Astrocyte (in vitro differentiated cells and primary cell): ENCODE results near the gene SLFN5. TPM values are rescaled to one million over a fixed set of nuclear protein-coding genes. Genes with fewer than 3 reads are reported as not detected.
"Not testable (repeated sequence)": the region's sequence is repeated elsewhere in the genome, so short reads cannot be mapped to it uniquely, and the experiment has no call there.

Source experiments
- DNase-seq: peaks from one replicate; pipeline ENCODE4 v3.0.0-alpha.2; 2010; ENCODE audit warnings: low read depth
- FAIRE-seq: peaks from 2 replicates; lab custom pipeline; 2011; peaks lifted over from hg19 to GRCh38; lab: Jason Lieb, UNC
- H2AFZ ChIP-seq: 2 replicates; pipeline ENCODE4 v1.6.0; 2012; ENCODE audit warnings: low read depth, low read length, inconsistent platforms
- H3K27ac ChIP-seq: 2 replicates; pipeline ENCODE4 v1.5.1; 2011; ENCODE audit warnings: low read depth, low read length, inconsistent platforms
- H3K27me3 ChIP-seq: 2 replicates; pipeline ENCODE4 v1.6.0; 2011; ENCODE audit warnings: low read length, inconsistent platforms; ENCODE audit not compliant: insufficient read depth
- H3K36me3 ChIP-seq: 2 replicates; pipeline ENCODE4 v1.5.1; 2011; ENCODE audit warnings: low read length, inconsistent platforms; ENCODE audit not compliant: insufficient read depth
- H3K4me1 ChIP-seq: 2 replicates; pipeline ENCODE4 v1.5.1; 2011; ENCODE audit warnings: low read length, inconsistent platforms; ENCODE audit not compliant: insufficient read depth
- H3K4me2 ChIP-seq: 2 replicates; pipeline ENCODE4 v1.6.0; 2012; ENCODE audit warnings: low read length, inconsistent platforms
- H3K4me3 ChIP-seq: 2 replicates; pipeline ENCODE4 v1.5.1; 2011; ENCODE audit warnings: low read depth, mild to moderate bottlenecking, low read length, inconsistent platforms; ENCODE audit not compliant: insufficient read depth
- H3K79me2 ChIP-seq: 2 replicates; pipeline ENCODE4 v1.6.0; 2012; ENCODE audit warnings: mild to moderate bottlenecking, low read length, inconsistent platforms; ENCODE audit not compliant: insufficient read depth
- H3K9ac ChIP-seq: 2 replicates; pipeline ENCODE4 v1.6.0; 2012; ENCODE audit warnings: mild to moderate bottlenecking, low read length, inconsistent platforms
- H3K9me3 ChIP-seq: 2 replicates; pipeline ENCODE4 v1.5.1; 2012; ENCODE audit warnings: low read depth, mild to moderate bottlenecking, low read length, inconsistent platforms; ENCODE audit not compliant: insufficient read depth
- H4K20me1 ChIP-seq: 2 replicates; pipeline ENCODE4 v1.6.0; 2012; ENCODE audit warnings: low read length, inconsistent platforms; ENCODE audit not compliant: insufficient read depth
- H3K27ac Mint-ChIP-seq: one replicate; pipeline ENCODE4 v1.8.0; 2021; ENCODE audit warnings: mild to moderate bottlenecking, mixed read lengths; ENCODE audit not compliant: unreplicated experiment
- H3K27me3 Mint-ChIP-seq: one replicate; pipeline ENCODE4 v1.8.0; 2021; ENCODE audit warnings: low read depth, mixed read lengths; ENCODE audit not compliant: unreplicated experiment
- H3K36me3 Mint-ChIP-seq: one replicate; pipeline ENCODE4 v1.8.0; 2021; ENCODE audit warnings: low read depth, mixed read lengths; ENCODE audit not compliant: unreplicated experiment
- H3K4me1 Mint-ChIP-seq: one replicate; pipeline ENCODE4 v1.8.0; 2021; ENCODE audit warnings: low read depth, mixed read lengths; ENCODE audit not compliant: unreplicated experiment
- H3K4me3 Mint-ChIP-seq: one replicate; pipeline ENCODE4 v1.8.0; 2021; ENCODE audit warnings: mild to moderate bottlenecking, moderate library complexity, mixed read lengths; ENCODE audit not compliant: unreplicated experiment
- H3K9me3 Mint-ChIP-seq: one replicate; pipeline ENCODE4 v1.8.0; 2021; ENCODE audit warnings: mild to moderate bottlenecking, mixed read lengths; ENCODE audit not compliant: unreplicated experiment
- EZH2 ChIP-seq: IDR thresholded peaks from 2 replicates; pipeline ENCODE4 v1.6.1; 2012; ENCODE audit warnings: mild to moderate bottlenecking, low read length, inconsistent platforms; ENCODE audit not compliant: insufficient read depth
- total RNA-seq: library from RNA; stranded (reverse); gene quantifications from 2 replicates; pipeline ENCODE4 v1.2.1, GENCODE V29; 2021
- TF ChIP-seq, protein P1 (sequence below): IDR thresholded peaks from 2 replicates; pipeline ENCODE4 v1.5.1; 2011; ENCODE audit warnings: low read depth, mild to moderate bottlenecking, inconsistent platforms, low read length, moderate library complexity; ENCODE audit not compliant: insufficient read depth

The SLFN5 gene
- total RNA-seq, 1 donor from 2014 or later = 108 TPM

DNA sequence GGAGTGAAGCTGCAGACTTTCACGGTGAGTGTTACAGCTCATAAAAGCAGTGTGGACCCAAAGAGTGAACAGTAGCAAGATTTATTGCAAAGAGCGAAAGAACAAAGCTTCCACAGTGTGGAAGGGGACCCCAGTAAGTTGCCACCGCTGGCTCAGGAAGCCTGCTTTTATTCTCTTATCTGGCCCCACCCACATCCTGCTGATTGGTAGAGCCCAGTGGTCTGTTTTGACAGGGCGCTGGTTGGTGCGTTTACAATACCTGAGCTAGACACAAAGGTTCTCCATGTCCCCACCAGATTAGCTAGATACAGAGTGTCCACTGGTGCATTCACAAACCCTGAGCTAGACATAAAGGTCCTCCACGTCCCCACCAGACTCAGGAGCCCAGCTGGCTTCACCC, 35.6 kb downstream of the SLFN5 start:
- not testable (repeated sequence) for H3K4me1 Mint-ChIP-seq, H3K36me3 Mint-ChIP-seq, H3K4me1 ChIP-seq, H3K36me3 ChIP-seq, H3K27ac Mint-ChIP-seq, H4K20me1 ChIP-seq, DNase-seq, H3K4me3 Mint-ChIP-seq, H3K9me3 ChIP-seq, H3K27ac ChIP-seq, H3K27me3 ChIP-seq, H3K79me2 ChIP-seq, H3K9ac ChIP-seq, H2AFZ ChIP-seq, H3K4me2 ChIP-seq, H3K4me3 ChIP-seq, FAIRE-seq
- H3K27me3 Mint-ChIP-seq = peaks cover 29% of the 10 kb centered on the region
- H3K9me3 Mint-ChIP-seq = peaks cover 12% of the 10 kb centered on the region

DNA sequence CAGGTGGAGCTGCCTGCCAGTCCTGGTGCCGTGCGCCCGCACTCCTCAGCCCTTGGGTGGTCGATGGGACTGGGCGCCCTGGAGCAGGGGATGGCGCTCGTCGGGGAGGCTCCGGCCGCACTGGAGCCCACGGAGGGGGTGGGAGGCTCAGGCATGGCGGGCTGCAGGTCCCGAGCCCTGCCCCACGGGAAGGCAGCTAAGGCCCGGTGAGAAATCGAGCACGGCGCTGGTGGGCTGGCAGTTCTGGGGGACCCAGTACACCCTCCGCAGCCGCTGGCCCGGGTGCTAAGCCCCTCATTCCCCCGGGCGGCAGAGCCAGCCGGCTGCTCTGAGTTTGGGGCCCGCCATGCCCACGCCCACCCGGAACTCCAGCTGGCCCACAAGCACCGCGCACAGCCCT, 36.0 kb downstream of the SLFN5 start:
- not testable (repeated sequence) for FAIRE-seq, H3K36me3 Mint-ChIP-seq, DNase-seq, H3K4me3 Mint-ChIP-seq, H3K27ac ChIP-seq, H4K20me1 ChIP-seq, H3K27me3 ChIP-seq, H3K27ac Mint-ChIP-seq, H3K9ac ChIP-seq, H2AFZ ChIP-seq, H3K4me3 ChIP-seq, H3K9me3 ChIP-seq, H3K4me2 ChIP-seq, H3K4me1 ChIP-seq, H3K4me1 Mint-ChIP-seq, H3K79me2 ChIP-seq, H3K36me3 ChIP-seq
- peaks cover 33% of the 10 kb centered on the region for H3K27me3 Mint-ChIP-seq
- peaks cover 12% of the 10 kb centered on the region for H3K9me3 Mint-ChIP-seq

DNA sequence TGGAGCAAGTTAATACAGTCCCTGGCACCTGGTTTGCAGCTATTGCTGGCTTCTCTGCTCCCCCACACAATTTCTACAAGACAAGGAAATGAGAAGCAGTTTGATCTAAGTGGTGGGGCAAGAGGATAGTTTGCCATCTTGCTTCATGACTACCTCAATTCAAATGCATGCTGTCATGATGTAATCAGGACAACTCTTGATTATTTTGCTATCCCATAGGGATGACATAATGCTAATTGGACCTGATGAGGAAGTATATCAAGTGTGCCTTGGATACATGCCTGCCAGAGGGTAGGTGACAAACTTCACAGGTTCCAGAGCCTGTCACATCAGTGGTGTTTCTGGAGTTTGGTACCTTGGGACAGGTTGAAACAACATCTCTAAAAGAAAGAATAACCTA, 40.9 kb downstream of the SLFN5 start:
- no peaks in the 10 kb centered on the region for H3K4me1 Mint-ChIP-seq
- FAIRE-seq (no peak), DNase-seq (no peak)
- H3K27ac ChIP-seq = no peak overlapping the region
- H3K4me3 Mint-ChIP-seq = no peak overlapping the region
- H3K9ac ChIP-seq = no peak overlapping the region
- no peak for TF ChIP-seq EZH2
- H3K9me3 ChIP-seq = no peaks in the 10 kb centered on the region
- H3K79me2 ChIP-seq = no peaks in the 10 kb centered on the region
- H2AFZ ChIP-seq = no peak overlapping the region
- H3K4me3 ChIP-seq = no peak overlapping the region
- H3K9me3 Mint-ChIP-seq = peaks cover 3% of the 10 kb centered on the region
- H3K36me3 ChIP-seq = no peaks in the 10 kb centered on the region
- no peaks in the 10 kb centered on the region for H3K27me3 ChIP-seq
- H3K4me2 ChIP-seq = no peak overlapping the region
- no peaks in the 10 kb centered on the region for H4K20me1 ChIP-seq
- H3K36me3 Mint-ChIP-seq = no peaks in the 10 kb centered on the region
- no peaks in the 10 kb centered on the region for H3K4me1 ChIP-seq
- peaks cover 21% of the 10 kb centered on the region for H3K27me3 Mint-ChIP-seq
- H3K27ac Mint-ChIP-seq = no peak overlapping the region

DNA sequence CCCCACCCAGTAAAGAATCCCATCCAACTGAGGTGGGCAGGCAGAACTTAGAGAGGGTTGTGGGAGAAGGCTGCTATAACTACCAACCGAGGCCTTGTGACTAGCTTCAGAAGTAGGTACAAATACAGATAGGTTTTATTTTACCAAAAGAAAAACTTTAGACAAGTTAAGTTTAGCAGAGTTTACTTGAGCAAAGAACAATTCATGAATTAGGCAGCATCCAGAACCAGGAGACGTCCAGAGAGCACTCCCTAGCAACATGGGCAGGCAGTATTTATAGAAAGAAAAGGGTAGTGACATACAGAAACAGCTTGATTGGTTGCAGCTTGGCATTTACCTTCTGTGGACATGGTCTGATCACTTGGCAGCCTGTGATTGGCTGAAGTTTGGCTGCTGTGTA, 42.1 kb downstream of the SLFN5 start:
- no peak overlapping the region for H3K27ac ChIP-seq
- no peak for FAIRE-seq
- H3K79me2 ChIP-seq = no peaks in the 10 kb centered on the region
- no peak overlapping the region for H3K27ac Mint-ChIP-seq
- no peak overlapping the region for H3K4me2 ChIP-seq
- no peaks in the 10 kb centered on the region for H3K36me3 ChIP-seq
- H3K4me3 Mint-ChIP-seq = no peak overlapping the region
- no peak overlapping the region for H3K9ac ChIP-seq
- no peaks in the 10 kb centered on the region for H3K4me1 ChIP-seq
- peaks cover 26% of the 10 kb centered on the region for H3K27me3 Mint-ChIP-seq
- TF ChIP-seq, protein P1, sequence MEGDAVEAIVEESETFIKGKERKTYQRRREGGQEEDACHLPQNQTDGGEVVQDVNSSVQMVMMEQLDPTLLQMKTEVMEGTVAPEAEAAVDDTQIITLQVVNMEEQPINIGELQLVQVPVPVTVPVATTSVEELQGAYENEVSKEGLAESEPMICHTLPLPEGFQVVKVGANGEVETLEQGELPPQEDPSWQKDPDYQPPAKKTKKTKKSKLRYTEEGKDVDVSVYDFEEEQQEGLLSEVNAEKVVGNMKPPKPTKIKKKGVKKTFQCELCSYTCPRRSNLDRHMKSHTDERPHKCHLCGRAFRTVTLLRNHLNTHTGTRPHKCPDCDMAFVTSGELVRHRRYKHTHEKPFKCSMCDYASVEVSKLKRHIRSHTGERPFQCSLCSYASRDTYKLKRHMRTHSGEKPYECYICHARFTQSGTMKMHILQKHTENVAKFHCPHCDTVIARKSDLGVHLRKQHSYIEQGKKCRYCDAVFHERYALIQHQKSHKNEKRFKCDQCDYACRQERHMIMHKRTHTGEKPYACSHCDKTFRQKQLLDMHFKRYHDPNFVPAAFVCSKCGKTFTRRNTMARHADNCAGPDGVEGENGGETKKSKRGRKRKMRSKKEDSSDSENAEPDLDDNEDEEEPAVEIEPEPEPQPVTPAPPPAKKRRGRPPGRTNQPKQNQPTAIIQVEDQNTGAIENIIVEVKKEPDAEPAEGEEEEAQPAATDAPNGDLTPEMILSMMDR = no peak
- TF ChIP-seq EZH2 = no peak
- no peak overlapping the region for H2AFZ ChIP-seq
- H3K27me3 ChIP-seq = no peaks in the 10 kb centered on the region
- H3K9me3 ChIP-seq = no peaks in the 10 kb centered on the region
- no peaks in the 10 kb centered on the region for H3K4me1 Mint-ChIP-seq
- H3K36me3 Mint-ChIP-seq = no peaks in the 10 kb centered on the region
- H3K9me3 Mint-ChIP-seq = peaks cover 5% of the 10 kb centered on the region
- no peak for DNase-seq
- no peak overlapping the region for H3K4me3 ChIP-seq
- H4K20me1 ChIP-seq = no peaks in the 10 kb centered on the region
